ENCODE results near the gene ATP6V1G2. TPM values are rescaled to one million over a fixed set of nuclear protein-coding genes. Genes with fewer than 3 reads are reported as not detected.

ATP6V1G2 gene
- total RNA-seq, 4 donors from 2014 or later, result 2.0 to 5.0 (median 2.2) TPM

DNA sequence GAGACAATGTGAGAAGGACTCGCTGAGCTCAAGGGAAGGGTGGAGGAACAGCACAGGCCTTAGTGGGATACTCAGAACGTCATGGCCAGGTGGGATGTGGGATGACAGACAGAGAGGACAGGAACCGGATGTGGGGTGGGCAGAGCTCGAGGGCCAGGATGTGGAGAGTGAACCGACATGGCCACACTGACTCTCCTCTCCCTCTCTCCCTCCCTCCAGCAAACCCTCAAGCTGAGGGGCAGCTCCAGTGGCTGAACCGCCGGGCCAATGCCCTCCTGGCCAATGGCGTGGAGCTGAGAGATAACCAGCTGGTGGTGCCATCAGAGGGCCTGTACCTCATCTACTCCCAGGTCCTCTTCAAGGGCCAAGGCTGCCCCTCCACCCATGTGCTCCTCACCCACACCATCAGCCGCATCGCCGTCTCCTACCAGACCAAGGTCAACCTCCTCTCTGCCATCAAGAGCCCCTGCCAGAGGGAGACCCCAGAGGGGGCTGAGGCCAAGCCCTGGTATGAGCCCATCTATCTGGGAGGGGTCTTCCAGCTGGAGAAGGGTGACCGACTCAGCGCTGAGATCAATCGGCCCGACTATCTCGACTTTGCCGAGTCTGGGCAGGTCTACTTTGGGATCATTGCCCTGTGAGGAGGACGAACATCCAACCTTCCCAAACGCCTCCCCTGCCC lies 30.6 kb upstream of the ATP6V1G2 start:
- intact Hi-C loops (cut with DNase I), result no loop called here
- no peak for TF ChIP-seq POLR2A (IDR thresholded peaks at IDR 0.05; ENCODE audit: low read depth)
- no peak for TF ChIP-seq POLR2AphosphoS5 (IDR thresholded peaks at IDR 0.05)
- TF ChIP-seq, protein P1, sequence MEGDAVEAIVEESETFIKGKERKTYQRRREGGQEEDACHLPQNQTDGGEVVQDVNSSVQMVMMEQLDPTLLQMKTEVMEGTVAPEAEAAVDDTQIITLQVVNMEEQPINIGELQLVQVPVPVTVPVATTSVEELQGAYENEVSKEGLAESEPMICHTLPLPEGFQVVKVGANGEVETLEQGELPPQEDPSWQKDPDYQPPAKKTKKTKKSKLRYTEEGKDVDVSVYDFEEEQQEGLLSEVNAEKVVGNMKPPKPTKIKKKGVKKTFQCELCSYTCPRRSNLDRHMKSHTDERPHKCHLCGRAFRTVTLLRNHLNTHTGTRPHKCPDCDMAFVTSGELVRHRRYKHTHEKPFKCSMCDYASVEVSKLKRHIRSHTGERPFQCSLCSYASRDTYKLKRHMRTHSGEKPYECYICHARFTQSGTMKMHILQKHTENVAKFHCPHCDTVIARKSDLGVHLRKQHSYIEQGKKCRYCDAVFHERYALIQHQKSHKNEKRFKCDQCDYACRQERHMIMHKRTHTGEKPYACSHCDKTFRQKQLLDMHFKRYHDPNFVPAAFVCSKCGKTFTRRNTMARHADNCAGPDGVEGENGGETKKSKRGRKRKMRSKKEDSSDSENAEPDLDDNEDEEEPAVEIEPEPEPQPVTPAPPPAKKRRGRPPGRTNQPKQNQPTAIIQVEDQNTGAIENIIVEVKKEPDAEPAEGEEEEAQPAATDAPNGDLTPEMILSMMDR (IDR thresholded peaks at IDR 0.05), result no peak
- TF ChIP-seq EP300 (IDR thresholded peaks at IDR 0.05), result no peak
- no peak for DNase-seq (ENCODE audit: extremely low spot score)
- Histone ChIP-seq H3K9me3 (no peaks in the 10 kb centered on the region), H3K27ac (replicated peaks in 1 of 4) (no peak overlapping the region), H3K36me3 (no peaks in the 10 kb centered on the region), H3K27me3 (peaks cover 0 to 13% (median 0%) of the 10 kb centered on the region in 4 donors), H3K4me3 (no peak overlapping the region), H3K4me1 (peaks cover 12 to 19% (median 15%) of the 10 kb centered on the region in 4 donors)
- 84% methylated on average over 19 of the region's 19 CpGs for WGBS

DNA sequence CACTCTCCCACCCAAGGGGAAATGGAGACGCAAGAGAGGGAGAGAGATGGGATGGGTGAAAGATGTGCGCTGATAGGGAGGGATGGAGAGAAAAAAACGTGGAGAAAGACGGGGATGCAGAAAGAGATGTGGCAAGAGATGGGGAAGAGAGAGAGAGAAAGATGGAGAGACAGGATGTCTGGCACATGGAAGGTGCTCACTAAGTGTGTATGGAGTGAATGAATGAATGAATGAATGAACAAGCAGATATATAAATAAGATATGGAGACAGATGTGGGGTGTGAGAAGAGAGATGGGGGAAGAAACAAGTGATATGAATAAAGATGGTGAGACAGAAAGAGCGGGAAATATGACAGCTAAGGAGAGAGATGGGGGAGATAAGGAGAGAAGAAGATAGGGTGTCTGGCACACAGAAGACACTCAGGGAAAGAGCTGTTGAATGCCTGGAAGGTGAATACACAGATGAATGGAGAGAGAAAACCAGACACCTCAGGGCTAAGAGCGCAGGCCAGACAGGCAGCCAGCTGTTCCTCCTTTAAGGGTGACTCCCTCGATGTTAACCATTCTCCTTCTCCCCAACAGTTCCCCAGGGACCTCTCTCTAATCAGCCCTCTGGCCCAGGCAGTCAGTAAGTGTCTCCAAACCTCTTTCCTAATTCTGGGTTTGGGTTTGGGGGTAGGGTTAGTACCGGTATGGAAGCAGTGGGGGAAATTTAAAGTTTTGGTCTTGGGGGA lies 29.7 kb upstream of the ATP6V1G2 start:
- peak overlapping the region; percentile 36 to 59 (median 43) for H3K27ac ChIP-seq (replicated peaks in 1 of 4)
- H3K9me3 ChIP-seq, result no peaks in the 10 kb centered on the region
- intact Hi-C loops (cut with DNase I), result no loop called here
- peaks cover 4 to 11% (median 7%) of the 10 kb centered on the region in 4 donors for H3K4me1 ChIP-seq
- 64% methylated on average over 8 of the region's 8 CpGs for WGBS
- no peak for TF ChIP-seq POLR2A (IDR thresholded peaks at IDR 0.05; ENCODE audit: low read depth)
- TF ChIP-seq, protein P1 (IDR thresholded peaks at IDR 0.05), result no peak
- no peaks in the 10 kb centered on the region for H3K36me3 ChIP-seq
- peak overlapping the region; percentile 36 to 50 (median 40) for H3K4me3 ChIP-seq
- DNase-seq (ENCODE audit: extremely low spot score), result no peak
- peaks cover 0 to 19% (median 0%) of the 10 kb centered on the region in 4 donors for H3K27me3 ChIP-seq

DNA sequence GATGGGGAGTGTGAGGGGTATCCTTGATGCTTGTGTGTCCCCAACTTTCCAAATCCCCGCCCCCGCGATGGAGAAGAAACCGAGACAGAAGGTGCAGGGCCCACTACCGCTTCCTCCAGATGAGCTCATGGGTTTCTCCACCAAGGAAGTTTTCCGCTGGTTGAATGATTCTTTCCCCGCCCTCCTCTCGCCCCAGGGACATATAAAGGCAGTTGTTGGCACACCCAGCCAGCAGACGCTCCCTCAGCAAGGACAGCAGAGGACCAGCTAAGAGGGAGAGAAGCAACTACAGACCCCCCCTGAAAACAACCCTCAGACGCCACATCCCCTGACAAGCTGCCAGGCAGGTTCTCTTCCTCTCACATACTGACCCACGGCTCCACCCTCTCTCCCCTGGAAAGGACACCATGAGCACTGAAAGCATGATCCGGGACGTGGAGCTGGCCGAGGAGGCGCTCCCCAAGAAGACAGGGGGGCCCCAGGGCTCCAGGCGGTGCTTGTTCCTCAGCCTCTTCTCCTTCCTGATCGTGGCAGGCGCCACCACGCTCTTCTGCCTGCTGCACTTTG lies 29.0 kb upstream of the ATP6V1G2 start, which contains the start of gene TNF:
Gene TNF, plus strand, starts transcription at position 231 of the 567 bp plus-strand sequence. Its CDS starts 177 bp downstream, at position 408.
- H3K4me1 ChIP-seq, result peaks cover 0 to 8% (median 3%) of the 10 kb centered on the region in 4 donors
- WGBS, result 61% methylated on average over 16 of the region's 19 CpGs
- no peaks in the 10 kb centered on the region for H3K9me3 ChIP-seq
- peak within 1 kb of the TSS; percentile 36 to 50 (median 40) for H3K4me3 ChIP-seq
- TF ChIP-seq POLR2AphosphoS5 (IDR thresholded peaks at IDR 0.05), result peak in 1 of 2 donors; percentile 70
- TF ChIP-seq, protein P1 (IDR thresholded peaks at IDR 0.05), result no peak
- peak within 1 kb of the TSS; percentile 36 to 59 (median 43) for H3K27ac ChIP-seq (replicated peaks in 1 of 4)
- intact Hi-C loops (cut with DNase I), result no loop called here
- no peak for DNase-seq (ENCODE audit: extremely low spot score)
- H3K36me3 ChIP-seq, result no peaks in the 10 kb centered on the region
- H3K27me3 ChIP-seq, result peaks cover 0 to 24% (median 0%) of the 10 kb centered on the region in 4 donors

DNA sequence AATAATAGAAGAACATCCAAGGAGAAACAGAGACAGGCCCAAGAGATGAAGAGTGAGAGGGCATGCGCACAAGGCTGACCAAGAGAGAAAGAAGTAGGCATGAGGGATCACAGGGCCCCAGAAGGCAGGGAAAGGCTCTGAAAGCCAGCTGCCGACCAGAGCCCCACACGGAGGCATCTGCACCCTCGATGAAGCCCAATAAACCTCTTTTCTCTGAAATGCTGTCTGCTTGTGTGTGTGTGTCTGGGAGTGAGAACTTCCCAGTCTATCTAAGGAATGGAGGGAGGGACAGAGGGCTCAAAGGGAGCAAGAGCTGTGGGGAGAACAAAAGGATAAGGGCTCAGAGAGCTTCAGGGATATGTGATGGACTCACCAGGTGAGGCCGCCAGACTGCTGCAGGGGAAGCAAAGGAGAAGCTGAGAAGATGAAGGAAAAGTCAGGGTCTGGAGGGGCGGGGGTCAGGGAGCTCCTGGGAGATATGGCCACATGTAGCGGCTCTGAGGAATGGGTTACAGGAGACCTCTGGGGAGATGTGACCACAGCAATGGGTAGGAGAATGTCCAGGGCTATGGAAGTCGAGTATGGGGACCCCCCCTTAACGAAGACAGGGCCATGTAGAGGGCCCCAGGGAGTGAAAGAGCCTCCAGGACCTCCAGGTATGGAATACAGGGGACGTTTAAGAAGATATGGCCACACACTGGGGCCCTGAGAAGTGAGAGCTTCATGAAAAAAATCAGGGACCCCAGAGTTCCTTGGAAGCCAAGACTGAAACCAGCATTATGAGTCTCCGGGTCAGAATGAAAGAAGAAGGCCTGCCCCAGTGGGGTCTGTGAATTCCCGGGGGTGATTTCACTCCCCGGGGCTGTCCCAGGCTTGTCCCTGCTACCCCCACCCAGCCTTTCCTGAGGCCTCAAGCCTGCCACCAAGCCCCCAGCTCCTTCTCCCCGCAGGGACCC lies 28.0 kb upstream of the ATP6V1G2 start:
- peaks cover 0 to 33% (median 0%) of the 10 kb centered on the region in 4 donors for H3K27me3 ChIP-seq
- intact Hi-C loops (cut with DNase I), result no loop called here
- no peak for TF ChIP-seq POLR2AphosphoS5 (IDR thresholded peaks at IDR 0.05)
- no peak for TF ChIP-seq POLR2A (IDR thresholded peaks at IDR 0.05; ENCODE audit: low read depth)
- TF ChIP-seq, protein P1 (IDR thresholded peaks at IDR 0.05), result no peak
- TF ChIP-seq EP300 (IDR thresholded peaks at IDR 0.05), result no peak
- no peaks in the 10 kb centered on the region for H3K36me3 ChIP-seq
- 84% methylated on average over 14 of the region's 14 CpGs for WGBS
- no peaks in the 10 kb centered on the region for H3K9me3 ChIP-seq
- no peak overlapping the region for H3K4me3 ChIP-seq
- H3K4me1 ChIP-seq, result peaks cover 0 to 3% (median 0%) of the 10 kb centered on the region in 4 donors
- DNase-seq (ENCODE audit: extremely low spot score), result no peak
- H3K27ac ChIP-seq (replicated peaks in 1 of 4), result peak overlapping the region in 2 of 4 donors; percentile 36 to 59

Data from esophagus muscularis mucosa (tissue), 4 donors.